Uterus (tissue), 2 donors: ENCODE measurements around the gene CRTC3.

Experiments
- POLR2A ChIP-seq, 2 donors: fragments of 450-650 bp; IDR thresholded peaks; one replicate each; pipeline ENCODE4 v1.6.1; 2016; ENCODE audit warnings: antibody characterized with exemption in 2 of 2, mild to moderate bottlenecking in 1 of 2, moderate library complexity in 1 of 2
- TF ChIP-seq, protein P1 (sequence below), 4 experiments: fragments of 200-600 bp in 2 of 4; fragments of 450-650 bp in 2 of 4; sonication (generic) in 2 of 4; IDR thresholded peaks; one replicate each; pipeline ENCODE4 v1.5.1; 2016 to 2019; ENCODE audit warnings: antibody characterized with exemption in 4 of 4, mild to moderate bottlenecking in 2 of 4, moderate library complexity in 1 of 4

DNA sequence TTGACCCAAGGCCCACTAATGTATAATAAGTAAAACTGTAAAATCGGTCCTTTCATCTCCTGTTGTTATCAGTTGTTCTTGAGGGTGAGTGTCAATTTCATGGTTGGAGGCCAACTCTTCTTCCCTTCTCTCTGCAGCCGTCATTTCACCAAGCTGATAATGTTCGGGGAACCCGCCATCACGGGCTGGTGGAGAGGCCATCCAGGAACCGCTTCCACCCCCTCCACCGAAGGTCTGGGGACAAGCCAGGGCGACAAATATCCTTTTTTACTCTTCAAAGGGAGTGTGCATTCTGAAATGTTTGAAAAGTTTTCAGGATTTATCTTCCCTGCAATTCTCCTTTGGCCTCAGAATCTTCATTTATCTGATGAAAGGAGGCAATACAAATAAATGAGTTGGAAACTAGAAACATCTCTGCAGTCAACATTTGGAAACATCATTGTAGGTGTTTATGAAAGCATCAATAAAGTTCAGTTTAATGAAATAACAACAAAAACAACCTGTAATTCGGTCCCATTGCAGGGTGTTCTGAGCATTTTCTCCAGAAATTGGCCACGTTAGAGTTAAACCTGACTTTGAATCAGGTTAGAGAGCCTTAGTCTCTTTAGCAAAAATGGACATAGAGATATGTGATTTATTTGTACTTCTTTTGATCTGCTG, 63.9 kb downstream of the CRTC3 start:
- TF ChIP-seq, protein P1, sequence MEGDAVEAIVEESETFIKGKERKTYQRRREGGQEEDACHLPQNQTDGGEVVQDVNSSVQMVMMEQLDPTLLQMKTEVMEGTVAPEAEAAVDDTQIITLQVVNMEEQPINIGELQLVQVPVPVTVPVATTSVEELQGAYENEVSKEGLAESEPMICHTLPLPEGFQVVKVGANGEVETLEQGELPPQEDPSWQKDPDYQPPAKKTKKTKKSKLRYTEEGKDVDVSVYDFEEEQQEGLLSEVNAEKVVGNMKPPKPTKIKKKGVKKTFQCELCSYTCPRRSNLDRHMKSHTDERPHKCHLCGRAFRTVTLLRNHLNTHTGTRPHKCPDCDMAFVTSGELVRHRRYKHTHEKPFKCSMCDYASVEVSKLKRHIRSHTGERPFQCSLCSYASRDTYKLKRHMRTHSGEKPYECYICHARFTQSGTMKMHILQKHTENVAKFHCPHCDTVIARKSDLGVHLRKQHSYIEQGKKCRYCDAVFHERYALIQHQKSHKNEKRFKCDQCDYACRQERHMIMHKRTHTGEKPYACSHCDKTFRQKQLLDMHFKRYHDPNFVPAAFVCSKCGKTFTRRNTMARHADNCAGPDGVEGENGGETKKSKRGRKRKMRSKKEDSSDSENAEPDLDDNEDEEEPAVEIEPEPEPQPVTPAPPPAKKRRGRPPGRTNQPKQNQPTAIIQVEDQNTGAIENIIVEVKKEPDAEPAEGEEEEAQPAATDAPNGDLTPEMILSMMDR (IDR thresholded peaks at IDR 0.05), result no peak
- TF ChIP-seq POLR2A (IDR thresholded peaks at IDR 0.05), result no peak
